Measurements from ENCODE around the gene YTHDF1.

YTHDF1 gene

DNA sequence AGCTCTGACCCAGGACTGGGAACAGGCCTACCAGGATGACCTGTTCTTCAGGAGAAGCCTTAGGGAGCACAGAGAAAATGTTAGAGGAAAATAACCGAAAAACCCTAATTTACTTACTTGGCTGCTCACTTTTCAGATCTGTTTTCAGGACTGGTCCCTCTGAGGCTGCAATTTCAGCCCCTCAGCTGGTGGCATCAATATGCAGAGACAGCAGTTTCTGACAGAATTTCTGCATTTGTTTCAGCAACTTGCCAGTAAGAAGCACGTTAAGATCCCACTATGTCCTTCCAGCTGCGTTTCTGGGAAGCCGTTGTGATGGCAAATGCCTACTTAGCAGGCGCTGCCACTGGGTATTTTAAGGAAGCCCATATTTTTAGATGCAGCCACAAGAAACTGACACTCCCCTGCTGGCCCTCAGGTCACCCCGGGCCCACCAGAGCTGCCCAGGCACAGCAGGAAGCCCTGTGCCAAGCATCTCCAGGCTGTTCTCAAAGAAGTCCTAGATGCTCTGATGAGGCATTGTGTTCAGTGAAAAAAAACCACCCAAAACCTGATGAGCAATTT, 7.5 kb downstream of the YTHDF1 start:
- no peak for DNase-seq (ENCODE audit: low spot score)

DNA sequence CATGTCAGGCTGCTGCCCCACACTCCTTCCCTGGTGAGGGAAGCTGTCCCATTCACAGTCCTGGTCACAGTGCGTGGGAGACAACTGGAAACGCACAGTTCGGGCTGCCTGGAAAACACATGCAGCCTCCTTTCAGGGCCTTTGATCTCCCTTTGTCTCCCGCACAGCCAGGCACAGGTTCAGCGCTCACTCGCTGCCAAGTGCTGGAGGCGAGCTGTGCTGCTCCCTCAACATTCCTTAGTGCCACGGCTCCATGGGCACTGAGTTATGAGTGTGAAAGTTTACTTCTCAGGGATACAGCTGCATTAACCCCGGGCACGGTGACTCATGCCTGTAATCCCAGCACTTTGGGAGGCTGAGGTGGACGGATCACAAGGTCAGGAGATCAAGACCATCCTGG, 9.1 kb downstream of the YTHDF1 start:
- peak; percentile 56 for DNase-seq (ENCODE audit: low spot score)

GRCh38 chr20:63205896-63206295, 10.0 kb downstream of the YTHDF1 start:
- no peak for DNase-seq (ENCODE audit: low spot score)

DNA sequence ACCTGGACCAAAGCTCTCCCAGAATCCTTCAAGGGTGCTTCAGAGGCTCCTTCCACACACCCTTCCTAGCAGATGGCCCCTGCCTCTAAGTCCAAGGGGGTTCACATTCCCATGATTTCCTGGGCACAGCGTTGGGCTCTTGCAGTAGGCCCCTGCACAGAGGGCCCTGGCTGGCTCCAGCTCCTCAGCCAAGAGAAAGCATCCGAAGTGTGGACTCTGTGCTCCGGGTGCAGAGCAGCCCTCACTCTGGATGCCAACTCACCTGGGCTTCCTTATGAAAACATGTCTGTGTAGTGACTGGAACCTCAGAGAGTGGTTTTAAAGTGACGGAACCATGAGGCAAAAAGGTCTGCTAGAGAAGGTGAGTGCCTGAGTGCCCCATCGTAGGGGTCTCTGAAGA, 11.6 kb downstream of the YTHDF1 start:
- DNase-seq (ENCODE audit: low spot score) = no peak

DNA sequence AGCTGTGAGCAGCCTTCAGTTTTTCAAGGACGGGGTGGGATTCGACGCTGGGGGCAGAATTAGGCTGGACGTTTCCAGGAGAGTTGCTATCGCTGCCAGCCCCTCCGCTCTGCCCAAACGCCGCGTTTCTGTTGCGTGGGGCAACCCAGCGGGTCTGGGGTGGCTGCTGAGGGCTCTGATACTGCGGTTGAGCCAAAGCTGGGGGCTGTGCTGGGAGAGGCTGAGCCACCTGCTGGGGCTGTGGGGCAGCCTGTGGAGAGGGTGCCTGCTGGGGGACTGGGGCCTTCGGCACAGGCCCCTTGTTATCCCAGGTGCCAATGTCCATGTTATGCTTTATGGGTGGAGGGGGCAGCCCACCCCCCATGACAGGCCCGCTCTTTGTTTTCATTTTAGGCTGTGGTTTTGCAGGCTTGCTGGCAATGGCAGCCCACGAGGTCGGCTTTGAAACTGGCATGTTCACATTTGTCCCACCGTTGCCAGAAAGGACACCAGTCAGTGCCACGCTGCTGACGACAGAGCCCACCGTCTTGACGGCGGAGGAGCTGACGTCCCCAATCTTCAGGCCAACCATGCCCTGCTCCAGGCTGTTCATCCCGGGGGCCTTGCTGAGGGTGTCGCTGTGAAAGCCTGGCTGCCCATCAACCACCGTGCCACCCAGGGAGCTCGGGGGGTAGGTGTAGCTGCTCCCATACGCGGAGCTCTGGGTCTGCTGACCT, 13.0 kb downstream of the YTHDF1 start:
- no peak for DNase-seq (ENCODE audit: low spot score)

GRCh38 chr20:63202021-63202420, 13.9 kb downstream of the YTHDF1 start:
- DNase-seq (ENCODE audit: low spot score) = no peak

- no peak for DNase-seq (ENCODE audit: low spot score)
Observed at GRCh38 chr20:63198606-63199005, 17.3 kb downstream of the YTHDF1 start.

DNA sequence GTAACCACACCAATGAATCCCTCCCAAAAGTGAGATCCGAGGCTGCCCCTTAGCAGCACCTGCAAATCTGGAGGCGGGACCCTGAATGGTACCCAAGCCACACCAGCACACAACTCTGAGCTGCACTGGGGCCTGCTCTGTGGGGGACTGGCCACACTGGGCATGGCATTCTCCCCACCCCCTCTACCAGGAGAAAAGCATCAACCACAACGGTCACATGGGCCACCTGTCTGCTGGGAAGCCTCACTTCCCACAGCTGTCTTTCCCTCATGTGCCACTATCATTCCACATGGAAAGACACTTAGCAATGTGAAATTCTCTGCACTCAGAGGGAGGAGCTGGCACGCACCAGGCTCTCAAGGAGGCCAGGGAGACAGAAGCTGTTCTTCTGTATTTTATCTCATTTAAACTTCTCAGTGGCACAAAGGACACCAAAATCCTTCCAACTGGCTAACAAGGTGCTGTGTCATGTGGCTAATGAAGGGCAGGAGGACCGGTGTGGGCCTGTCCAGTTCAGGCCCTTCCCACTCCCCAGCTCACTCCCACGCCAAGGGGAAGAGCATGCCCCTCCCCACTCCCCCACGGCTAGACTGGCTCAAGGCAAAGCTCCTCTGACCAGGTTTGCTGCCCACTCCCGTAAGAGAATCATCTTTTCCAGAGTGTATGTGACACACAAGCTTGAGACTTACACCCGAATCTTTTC, 19.0 kb downstream of the YTHDF1 start:
- no peak for DNase-seq (ENCODE audit: low spot score)

DNA sequence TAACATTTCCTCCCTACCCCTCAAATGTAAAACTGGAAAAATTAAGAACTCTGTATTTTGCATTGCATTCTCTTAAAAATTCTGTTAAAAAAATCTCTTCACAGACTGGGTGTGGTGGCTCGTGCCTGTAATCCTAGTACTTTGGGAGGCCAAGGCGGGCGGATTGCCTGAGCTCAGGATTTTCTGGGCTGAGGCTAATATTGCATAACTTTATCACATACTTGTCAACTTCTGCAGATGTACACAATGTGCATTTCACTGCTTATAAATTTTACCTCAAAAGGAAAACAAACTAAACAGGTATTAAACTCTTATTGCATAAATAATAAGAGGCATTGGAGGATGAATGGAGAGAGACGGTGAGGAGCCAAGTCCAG, 21.1 kb downstream of the YTHDF1 start:
- no peak for DNase-seq (ENCODE audit: low spot score)

GRCh38 chr20:63194007-63194796, 21.7 kb downstream of the YTHDF1 start:
- DNase-seq (ENCODE audit: low spot score) = no peak

DNA sequence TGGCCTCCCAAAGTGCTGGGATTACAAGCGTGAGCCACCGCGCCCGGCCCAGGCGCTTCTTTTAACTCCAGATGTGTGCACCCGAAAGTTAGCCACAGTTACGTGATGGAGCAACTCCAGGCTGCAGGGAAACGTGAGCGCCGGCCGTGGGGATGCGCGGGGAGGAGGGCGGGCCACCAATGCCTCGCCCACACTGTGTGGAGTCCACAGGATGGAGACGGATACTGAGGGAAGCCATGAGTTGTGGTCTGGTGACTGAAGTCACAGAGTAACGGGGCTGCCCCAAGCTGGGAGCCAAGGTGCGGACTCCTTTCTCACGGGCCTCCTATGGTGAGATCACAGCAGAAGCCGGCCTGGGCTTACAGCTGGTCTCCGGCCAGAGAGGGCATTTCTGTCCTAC, 23.2 kb downstream of the YTHDF1 start:
- no peak for DNase-seq (ENCODE audit: low spot score)

DNA sequence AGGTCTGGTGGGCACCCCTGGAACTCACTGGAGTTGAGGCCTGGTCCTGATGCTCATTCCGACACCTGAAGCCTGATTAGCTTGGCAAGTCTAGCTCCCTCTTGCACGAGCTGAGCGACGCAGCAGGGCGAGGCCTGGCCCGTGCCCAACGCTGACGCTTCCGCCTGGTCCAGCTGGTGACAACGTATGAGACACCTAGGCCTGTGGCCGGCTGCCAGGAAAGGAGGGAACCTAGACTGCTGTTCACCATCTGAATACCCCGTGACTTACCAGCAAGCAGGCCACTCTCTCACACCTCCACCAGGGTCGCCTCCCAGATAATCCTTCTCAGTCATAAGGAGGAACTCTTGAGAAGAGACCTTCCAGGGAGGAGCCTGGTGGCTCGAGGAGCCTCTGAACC, 24.5 kb downstream of the YTHDF1 start:
- DNase-seq (ENCODE audit: low spot score) = no peak

DNA sequence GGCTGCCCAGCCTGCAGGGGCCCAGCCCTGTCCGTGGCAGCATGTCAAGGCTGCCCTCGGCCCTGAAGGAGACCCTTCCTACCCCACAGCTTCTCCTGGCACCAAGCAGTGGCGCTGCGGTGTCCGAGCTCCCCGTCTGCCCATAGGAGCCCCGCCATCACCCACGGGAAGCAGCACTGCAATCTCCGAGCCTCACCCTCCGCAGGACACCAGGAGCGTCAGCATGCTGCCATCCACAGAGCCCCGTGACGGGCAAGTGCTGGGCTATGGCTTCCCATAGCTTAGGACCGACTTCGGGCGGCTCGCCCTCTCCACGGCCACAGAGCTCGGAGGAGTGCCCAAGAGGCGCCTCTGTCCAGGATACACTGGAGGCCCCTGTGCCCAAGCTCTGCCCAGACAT, 25.1 kb downstream of the YTHDF1 start:
- no peak for DNase-seq (ENCODE audit: low spot score)

DNA sequence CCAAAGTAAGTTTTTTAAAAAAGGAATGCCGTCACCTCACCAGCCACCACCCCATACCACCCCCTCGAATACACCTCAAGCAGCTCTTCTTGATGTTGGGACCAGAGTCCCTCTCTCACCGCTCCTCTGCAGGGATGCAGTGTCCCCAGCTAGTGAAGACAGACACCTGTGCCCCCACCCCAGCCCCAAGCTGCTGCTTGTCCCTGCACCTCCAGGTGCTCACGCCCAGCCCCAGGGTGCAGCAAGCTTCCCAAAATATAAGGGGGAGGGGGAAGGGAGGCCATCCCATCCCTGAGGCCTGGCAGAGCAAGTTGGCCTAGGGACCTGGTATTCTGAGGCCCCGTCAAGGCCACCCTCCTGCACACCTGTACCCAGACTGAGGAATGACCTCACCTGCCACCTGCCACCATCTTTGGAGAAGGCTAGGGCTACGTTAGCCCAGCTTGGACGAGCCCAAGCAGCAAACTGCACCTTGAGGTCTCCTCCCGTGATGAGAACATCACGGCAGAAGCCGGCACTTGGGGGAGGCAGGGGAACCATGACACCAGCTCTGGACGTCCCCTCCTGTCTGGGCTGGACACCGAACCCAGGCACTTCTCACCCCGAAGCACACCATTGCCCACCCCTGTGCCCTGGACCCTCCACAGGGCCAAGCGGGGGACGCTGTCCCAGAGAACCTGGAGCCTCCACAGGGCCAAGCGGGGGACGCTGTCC, 25.9 kb downstream of the YTHDF1 start:
- DNase-seq (ENCODE audit: low spot score) = no peak

DNA sequence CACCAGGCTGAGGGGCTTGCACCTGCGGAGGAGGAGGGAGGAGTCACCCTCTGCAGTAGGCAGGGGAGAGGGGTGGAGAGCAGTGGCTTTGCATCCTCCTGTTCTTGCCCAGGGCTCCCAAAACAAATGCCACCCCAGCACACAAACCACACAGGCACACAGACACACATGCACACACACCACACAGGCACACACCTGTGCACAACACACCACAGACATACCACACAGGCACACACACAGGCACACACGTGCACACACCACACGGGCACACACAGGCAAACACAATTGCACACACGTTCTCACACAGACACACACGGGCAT, 26.6 kb downstream of the YTHDF1 start:
- no peak for DNase-seq (ENCODE audit: low spot score)

DNA sequence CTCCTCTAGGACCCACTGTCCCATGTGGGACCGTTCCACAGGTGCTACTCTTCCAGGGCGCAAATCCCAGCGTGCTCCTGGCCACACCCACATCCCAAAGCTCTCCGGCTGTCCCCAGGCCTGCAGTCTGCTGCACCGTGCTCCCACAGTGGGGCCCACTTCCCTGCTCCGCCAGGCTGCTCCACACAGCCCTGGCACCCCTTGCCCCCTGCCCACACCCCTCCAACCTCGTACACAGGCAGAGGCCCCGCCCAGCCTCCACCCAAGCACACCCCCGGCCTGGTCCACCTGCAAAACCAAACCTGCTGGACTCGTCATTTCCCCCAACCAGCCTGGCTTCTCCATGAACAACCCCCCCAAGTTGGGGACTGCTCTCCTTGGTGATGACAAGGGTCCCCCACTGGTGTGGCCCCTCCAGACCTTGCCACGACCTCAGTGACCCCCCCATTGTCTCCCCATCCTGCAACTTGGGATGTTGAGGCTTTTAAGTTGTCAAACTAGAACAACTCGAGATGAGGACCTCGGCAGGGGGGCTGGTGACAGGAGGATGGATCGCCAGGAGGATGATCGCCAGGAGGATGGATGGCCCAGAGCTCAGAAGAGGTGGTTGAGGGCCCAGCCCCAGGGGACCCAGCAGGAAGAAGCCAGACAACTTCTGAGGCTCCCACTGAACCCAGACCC, 27.1 kb downstream of the YTHDF1 start:
- DNase-seq (ENCODE audit: low spot score) = no peak

DNA sequence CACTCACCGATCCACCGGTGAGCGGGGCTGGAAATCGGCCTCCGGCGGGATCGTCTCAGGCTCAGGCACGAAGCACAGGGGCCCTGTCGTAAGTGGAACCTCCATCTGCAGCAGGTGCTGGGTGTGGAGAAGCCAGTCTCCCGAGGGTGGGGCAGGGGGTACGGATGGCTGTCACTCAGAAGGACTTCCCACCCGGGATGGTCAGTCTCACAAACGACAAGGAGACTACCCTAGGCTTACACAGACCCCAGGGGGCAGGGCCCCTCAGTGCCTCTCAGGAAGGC, 27.8 kb downstream of the YTHDF1 start:
- DNase-seq (ENCODE audit: low spot score) = no peak

DNA sequence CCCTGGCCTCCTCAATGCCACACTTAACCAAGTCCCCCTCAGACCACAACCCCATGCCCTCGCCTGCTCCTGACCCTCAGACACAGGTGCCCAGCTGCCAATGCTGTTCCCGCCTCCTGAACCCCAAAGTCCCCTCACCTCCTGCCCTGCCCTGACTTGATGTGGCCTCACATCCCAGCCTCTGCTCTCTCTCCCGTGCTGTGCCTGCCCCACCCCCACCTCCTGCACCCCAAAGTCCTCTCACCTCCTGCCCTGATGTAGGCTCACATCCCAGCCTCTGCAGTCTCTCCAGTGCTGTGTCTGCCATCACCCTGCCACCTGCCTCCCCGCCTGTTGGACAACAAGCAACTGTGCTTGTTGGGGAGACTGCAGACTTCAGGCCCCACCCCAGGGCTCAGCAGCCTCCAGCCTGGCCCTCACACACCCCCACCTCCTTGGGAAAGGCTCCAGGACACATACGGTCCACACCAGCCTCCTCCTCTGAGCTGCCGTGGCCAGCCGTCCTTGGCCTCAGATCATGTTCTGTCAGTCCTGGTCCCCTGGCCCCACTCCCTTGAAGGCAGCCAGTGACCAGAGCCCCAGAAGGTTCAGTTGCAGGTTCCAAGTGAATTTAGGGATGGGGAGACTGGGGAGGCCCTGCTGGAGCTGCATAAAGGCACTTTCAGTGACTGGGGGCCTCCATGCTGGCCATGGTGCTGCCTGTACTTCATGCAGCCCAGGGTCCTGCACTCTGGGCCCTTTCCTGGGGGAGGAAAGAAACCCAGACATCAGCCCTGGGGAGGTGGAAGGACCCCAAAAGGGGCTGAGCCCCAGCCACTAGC, 28.4 kb downstream of the YTHDF1 start:
- DNase-seq (ENCODE audit: low spot score) = no peak

GRCh38 chr20:63186528-63187316, 29.2 kb downstream of the YTHDF1 start:
- no peak for DNase-seq (ENCODE audit: low spot score)

- DNase-seq (ENCODE audit: low spot score) = no peak
Observed at GRCh38 chr20:63186084-63186483, 29.8 kb downstream of the YTHDF1 start.

Data from Ammon's horn (tissue), 1 donor.